KMS-11 (cell line): ENCODE measurements around the gene KCNJ6.

Source experiments
- H2AFZ ChIP-seq: fragments of 200-600 bp; sonication (generic); 2 replicates; pipeline ENCODE4 v1.6.1; 2016; ENCODE audit warnings: antibody characterized with exemption, mixed run types, low read depth
- H3K27ac ChIP-seq: fragments of 200-600 bp; sonication (generic); 2 replicates; pipeline ENCODE4 v1.6.1; 2016; ENCODE audit warnings: mild to moderate bottlenecking, mixed run types
- H3K27me3 ChIP-seq: fragments of 200-600 bp; sonication (generic); 2 replicates; pipeline ENCODE4 v1.6.1; 2017; ENCODE audit warnings: mild to moderate bottlenecking, low read depth, mixed run types, moderate library complexity; ENCODE audit not compliant: insufficient read depth
- H3K36me3 ChIP-seq: fragments of 200-600 bp; sonication (generic); 2 replicates; pipeline ENCODE4 v1.6.1; 2017; ENCODE audit warnings: mild to moderate bottlenecking, mixed run types; ENCODE audit not compliant: insufficient read depth
- H3K4me1 ChIP-seq: fragments of 200-600 bp; sonication (generic); 2 replicates; pipeline ENCODE4 v1.6.1; 2016; ENCODE audit warnings: mild to moderate bottlenecking, low read depth, mixed run types; ENCODE audit not compliant: poor library complexity, severe bottlenecking
- H3K4me2 ChIP-seq: fragments of 200-600 bp; sonication (generic); 2 replicates; pipeline ENCODE4 v1.7.0; 2016; ENCODE audit warnings: mild to moderate bottlenecking, mixed run types
- H3K4me3 ChIP-seq: fragments of 200-600 bp; sonication (generic); IDR thresholded peaks from 2 replicates; pipeline ENCODE4 v1.6.1; 2017; ENCODE audit warnings: low read depth, low read length, mixed read lengths; ENCODE audit not compliant: insufficient read depth
- H3K79me2 ChIP-seq: fragments of 200-600 bp; sonication (generic); 2 replicates; pipeline ENCODE4 v1.6.1; 2016; ENCODE audit warnings: low read depth, mixed run types; ENCODE audit not compliant: insufficient read depth
- H3K9ac ChIP-seq: fragments of 200-600 bp; sonication (generic); 2 replicates; pipeline ENCODE4 v1.6.1; 2016; ENCODE audit warnings: mild to moderate bottlenecking, mixed run types
- H4K20me1 ChIP-seq: fragments of 200-600 bp; sonication (generic); 2 replicates; pipeline ENCODE4 v1.6.1; 2016; ENCODE audit warnings: mild to moderate bottlenecking, mixed run types; ENCODE audit not compliant: insufficient read depth
- TF ChIP-seq, protein P1 (sequence below): fragments of 200-600 bp; sonication (generic); conservative IDR thresholded peaks from 2 replicates; pipeline ENCODE4 v1.6.1; 2017; ENCODE audit warnings: low read depth, mild to moderate bottlenecking, antibody characterized with exemption, low read length, moderate library complexity, mixed read lengths

The KCNJ6 gene

GRCh38 chr21:37803101-37803651 is 113.1 kb downstream of the KCNJ6 start:
- H3K9ac ChIP-seq, result no peak overlapping the region
- TF ChIP-seq, protein P1, sequence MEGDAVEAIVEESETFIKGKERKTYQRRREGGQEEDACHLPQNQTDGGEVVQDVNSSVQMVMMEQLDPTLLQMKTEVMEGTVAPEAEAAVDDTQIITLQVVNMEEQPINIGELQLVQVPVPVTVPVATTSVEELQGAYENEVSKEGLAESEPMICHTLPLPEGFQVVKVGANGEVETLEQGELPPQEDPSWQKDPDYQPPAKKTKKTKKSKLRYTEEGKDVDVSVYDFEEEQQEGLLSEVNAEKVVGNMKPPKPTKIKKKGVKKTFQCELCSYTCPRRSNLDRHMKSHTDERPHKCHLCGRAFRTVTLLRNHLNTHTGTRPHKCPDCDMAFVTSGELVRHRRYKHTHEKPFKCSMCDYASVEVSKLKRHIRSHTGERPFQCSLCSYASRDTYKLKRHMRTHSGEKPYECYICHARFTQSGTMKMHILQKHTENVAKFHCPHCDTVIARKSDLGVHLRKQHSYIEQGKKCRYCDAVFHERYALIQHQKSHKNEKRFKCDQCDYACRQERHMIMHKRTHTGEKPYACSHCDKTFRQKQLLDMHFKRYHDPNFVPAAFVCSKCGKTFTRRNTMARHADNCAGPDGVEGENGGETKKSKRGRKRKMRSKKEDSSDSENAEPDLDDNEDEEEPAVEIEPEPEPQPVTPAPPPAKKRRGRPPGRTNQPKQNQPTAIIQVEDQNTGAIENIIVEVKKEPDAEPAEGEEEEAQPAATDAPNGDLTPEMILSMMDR, result no peak
- H3K4me2 ChIP-seq, result no peak overlapping the region
- H4K20me1 ChIP-seq, result no peaks in the 10 kb centered on the region
- no peak overlapping the region for H2AFZ ChIP-seq
- H3K79me2 ChIP-seq, result no peaks in the 10 kb centered on the region
- H3K4me3 ChIP-seq, result no peak overlapping the region
- no peak overlapping the region for H3K27ac ChIP-seq
- H3K4me1 ChIP-seq, result no peaks in the 10 kb centered on the region
- H3K27me3 ChIP-seq, result no peaks in the 10 kb centered on the region
- H3K36me3 ChIP-seq, result no peaks in the 10 kb centered on the region

GRCh38 chr21:37800456-37801061 is 115.7 kb downstream of the KCNJ6 start:
- Histone ChIP-seq H3K4me2 (no peak overlapping the region), H2AFZ (no peak overlapping the region), H3K27ac (no peak overlapping the region), H3K27me3 (no peaks in the 10 kb centered on the region), H3K4me3 (no peak overlapping the region), H3K4me1 (no peaks in the 10 kb centered on the region), H3K79me2 (no peaks in the 10 kb centered on the region), H4K20me1 (no peaks in the 10 kb centered on the region), H3K9ac (no peak overlapping the region), H3K36me3 (no peaks in the 10 kb centered on the region)
- TF ChIP-seq, protein P1, result no peak

GRCh38 chr21:37800057-37800455 is 116.2 kb downstream of the KCNJ6 start:
- H3K27me3 ChIP-seq, result no peaks in the 10 kb centered on the region
- H2AFZ ChIP-seq, result no peak overlapping the region
- TF ChIP-seq, protein P1, result no peak
- no peak overlapping the region for H3K9ac ChIP-seq
- H3K27ac ChIP-seq, result no peak overlapping the region
- H3K36me3 ChIP-seq, result no peaks in the 10 kb centered on the region
- H3K4me1 ChIP-seq, result no peaks in the 10 kb centered on the region
- no peaks in the 10 kb centered on the region for H4K20me1 ChIP-seq
- H3K4me3 ChIP-seq, result no peak overlapping the region
- no peaks in the 10 kb centered on the region for H3K79me2 ChIP-seq
- H3K4me2 ChIP-seq, result no peak overlapping the region

- no peaks in the 10 kb centered on the region for H3K36me3 ChIP-seq
- no peak overlapping the region for H2AFZ ChIP-seq
- no peak overlapping the region for H3K4me2 ChIP-seq
- H4K20me1 ChIP-seq, result no peaks in the 10 kb centered on the region
- TF ChIP-seq, protein P1, result no peak
- no peak overlapping the region for H3K9ac ChIP-seq
- H3K4me3 ChIP-seq, result no peak overlapping the region
- H3K4me1 ChIP-seq, result no peaks in the 10 kb centered on the region
- H3K79me2 ChIP-seq, result no peaks in the 10 kb centered on the region
- H3K27ac ChIP-seq, result no peak overlapping the region
- no peaks in the 10 kb centered on the region for H3K27me3 ChIP-seq
These were observed 116.8 kb downstream of the KCNJ6 start for GRCh38 chr21:37799211-37800056.
